ENCODE results near the gene KIF20A.
A peak's percentile ranks its signal among the peaks of the same experiment; 100 is the strongest.
"Not testable (repeated sequence)": the region's sequence is repeated elsewhere in the genome, so short reads cannot be mapped to it uniquely, and the experiment has no call there.

KIF20A gene

GRCh38 chr5:138188626-138189025 is 9.7 kb downstream of the KIF20A start:
- DNase-seq, result no peak

DNA sequence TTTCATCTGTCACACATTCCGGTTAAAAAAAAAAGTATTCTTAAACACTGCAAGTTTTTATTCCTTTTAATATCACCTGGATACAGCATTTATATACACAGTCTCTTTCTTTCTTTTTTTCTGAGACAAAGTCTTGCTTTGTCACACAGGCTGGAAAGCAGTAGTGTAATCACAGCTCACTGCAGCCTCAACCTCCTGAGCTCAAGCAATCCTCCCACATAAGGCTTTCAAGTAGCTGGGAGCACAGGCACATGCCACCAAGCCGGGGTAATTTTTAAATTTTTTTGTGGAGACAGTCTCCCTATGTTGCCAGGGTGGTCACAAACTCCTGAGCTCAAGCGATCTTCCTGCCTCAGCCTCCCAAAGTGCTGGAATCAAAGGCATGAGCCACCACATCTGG is 13.9 kb downstream of the KIF20A start:
- DNase-seq, result no peak

DNA sequence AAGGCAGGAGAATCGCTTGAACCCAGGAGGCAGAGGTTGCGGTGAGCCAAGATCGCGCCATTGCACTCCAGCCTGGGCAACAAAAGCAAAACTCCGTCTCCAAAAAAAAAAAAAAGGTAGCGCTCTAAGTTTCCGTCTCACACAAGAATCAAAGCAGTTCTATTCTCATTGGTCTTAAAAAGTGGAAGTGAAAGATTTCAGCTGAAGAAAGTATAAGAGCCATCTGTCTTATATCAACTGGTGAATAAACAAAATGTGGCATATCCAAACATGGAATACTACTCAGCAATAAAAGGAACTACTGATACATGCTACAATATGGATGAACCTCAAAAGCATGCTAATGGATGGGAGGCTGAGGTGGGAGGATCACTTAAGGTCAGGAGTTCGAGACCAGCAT is 14.9 kb downstream of the KIF20A start:
- not testable (repeated sequence) for DNase-seq

DNA sequence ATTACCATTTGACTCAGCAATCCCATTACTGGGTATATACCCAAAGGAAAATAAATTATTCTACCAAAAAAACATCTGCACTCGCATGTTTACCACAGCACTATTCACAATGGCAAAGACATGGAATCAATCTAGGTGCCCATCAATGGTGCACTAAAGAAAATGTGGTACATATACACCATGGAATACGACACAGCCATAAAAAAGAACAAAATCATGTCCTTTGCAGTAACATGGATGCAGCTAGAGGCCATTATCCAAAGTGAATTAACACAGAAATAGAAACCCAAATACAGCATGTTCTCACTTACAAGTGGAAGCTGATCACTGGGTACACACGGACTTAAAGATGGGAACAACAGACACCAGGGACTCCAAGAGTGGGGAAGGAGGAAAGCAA is 32.1 kb downstream of the KIF20A start:
- no peak for DNase-seq

GRCh38 chr5:138212828-138213160 is 33.9 kb downstream of the KIF20A start:
- no peak for DNase-seq

- peak; percentile 75 to 86 for DNase-seq
Observed at GRCh38 chr5:138213161-138214029, 34.5 kb downstream of the KIF20A start, which contains the start of gene CDC23. Gene CDC23 (minus strand): TSS chr5:138213323. CDS start chr5:138213312, 11 bp downstream.

- DNase-seq, result no peak
Observed at GRCh38 chr5:138216799-138217198, 37.9 kb downstream of the KIF20A start.

- DNase-seq, result no peak
Observed at GRCh38 chr5:138223532-138223931, 44.6 kb downstream of the KIF20A start.

DNA sequence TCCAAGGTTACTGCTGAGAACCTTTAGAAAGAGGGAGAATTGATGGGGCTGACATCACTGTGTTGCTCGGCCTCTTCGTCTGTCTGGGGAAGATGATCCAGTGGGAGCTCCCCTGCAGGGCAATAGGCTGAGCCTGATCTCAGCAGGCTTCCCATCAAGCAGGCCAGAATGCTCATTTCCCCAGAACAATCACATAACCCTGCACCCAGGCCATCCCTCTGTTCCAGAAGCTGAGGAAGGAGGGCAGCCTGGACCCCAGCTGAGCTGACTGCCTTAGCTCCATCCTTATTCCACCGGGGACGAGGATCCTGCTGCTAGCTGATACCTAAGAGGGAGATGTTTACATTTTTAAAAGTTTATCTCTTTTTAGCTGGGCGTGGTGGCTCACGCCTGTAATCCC is 45.8 kb downstream of the KIF20A start:
- no peak for DNase-seq

GRCh38 chr5:138226910-138227309 is 48.0 kb downstream of the KIF20A start:
- DNase-seq, result no peak

DNA sequence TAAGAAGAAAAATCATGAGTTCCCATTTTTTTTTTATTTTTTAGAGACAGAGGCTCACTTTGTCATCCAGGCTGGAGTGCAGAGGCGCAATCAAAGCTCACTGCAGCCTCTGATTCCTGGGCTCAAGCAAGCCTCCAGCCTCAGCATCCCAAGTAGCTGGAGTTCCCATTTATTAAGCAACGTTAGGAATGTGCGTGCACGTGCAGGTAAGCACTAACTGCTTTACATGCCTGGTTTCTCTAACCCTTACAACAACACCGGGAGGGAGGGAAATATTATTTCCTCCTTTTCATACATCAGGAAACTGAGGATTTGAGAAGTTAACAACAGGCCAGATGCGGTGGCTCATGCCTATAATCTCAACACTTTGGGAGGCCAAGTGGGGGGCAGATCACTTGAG is 50.5 kb downstream of the KIF20A start:
- no peak for DNase-seq

DNA sequence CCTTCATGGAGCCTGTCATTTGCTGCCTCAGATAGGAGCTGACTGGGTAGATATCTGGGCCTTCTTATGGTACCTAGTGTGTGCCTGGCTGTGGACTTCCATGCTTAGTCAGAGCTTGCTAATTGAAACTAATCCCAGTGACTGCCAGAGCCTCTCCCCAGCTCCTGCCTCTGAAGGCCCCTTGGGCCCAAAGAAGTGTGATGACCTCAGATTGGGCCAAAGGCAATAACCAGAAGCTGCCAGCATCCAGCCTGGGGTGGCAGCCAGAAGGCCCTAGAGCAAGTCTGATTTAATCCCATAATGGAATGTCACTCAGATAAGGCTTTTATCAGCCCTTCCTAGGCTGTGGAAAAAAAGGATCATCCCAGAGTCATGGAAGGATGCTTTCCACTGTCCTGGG is 51.3 kb downstream of the KIF20A start:
- DNase-seq, result no peak

DNA sequence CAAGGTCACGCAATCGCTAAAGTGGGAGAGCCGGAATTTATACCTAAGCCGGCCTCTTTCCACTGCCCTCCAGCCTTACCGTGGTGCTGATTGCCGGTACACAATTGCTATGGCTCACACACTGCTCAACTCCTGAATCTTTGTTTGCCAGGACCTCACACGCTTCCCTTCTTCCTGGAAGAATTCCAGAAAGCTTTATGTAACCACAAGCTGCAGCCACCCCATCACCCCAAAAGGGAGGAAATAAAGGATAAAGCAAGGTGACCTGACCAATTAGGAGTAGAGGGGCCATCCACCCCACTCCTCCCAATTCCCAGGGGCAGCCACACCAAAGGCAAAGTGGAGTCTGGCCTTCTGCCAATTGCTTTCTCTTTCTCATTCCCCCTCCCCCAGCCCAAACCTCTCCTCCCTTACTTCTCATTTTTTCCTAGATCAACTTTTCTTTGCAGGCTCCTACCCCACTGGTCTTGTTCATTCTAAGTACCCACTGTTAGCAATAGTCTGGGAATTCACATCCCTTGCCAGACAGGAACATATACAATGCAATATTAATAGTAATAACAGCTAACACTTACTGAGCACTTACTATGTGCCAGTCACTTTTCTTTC is 52.2 kb downstream of the KIF20A start:
- DNase-seq, result no peak

- no peak for DNase-seq
Observed at GRCh38 chr5:138233280-138233679, 54.4 kb downstream of the KIF20A start.

DNA sequence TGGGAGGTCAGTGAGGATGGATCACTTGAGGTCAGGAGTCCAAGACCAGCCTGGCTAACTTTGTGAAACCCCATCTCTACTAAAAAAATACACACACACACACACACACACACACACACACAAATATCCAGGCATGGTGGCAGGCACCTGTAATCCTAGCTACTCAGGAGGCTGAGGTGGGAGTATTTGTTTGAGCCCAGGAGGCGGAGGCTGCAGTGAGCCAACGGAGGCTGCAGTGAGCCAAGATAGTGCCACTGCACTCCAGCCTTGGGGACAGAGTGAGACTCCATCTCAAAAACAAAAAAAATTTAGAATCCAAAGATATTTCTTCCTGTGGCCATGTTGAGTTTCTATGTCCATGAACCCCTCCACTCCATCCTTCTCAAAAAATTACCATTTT is 55.7 kb downstream of the KIF20A start:
- no peak for DNase-seq

All from stimulated activated CD4-positive, alpha-beta T cell treated with anti-CD3 and anti-CD28 coated beads, Interleukin-2, amount 100 ng/mL, for 48 hours (primary cell).